Nephron (organoid): ENCODE results near the gene SAT1.
A peak's percentile ranks its signal among the peaks of the same experiment; 100 is the strongest.

Source experiments
- H3K27ac Mint-ChIP-seq, 3 experiments: 2 replicates each; pipeline ENCODE4 v1.8.0; 2020; ENCODE audit warnings: mixed read lengths in 3 of 3, mild to moderate bottlenecking in 2 of 3, moderate library complexity in 1 of 3
- H3K27me3 Mint-ChIP-seq: 2 replicates; pipeline ENCODE4 v1.8.0; 2021; ENCODE audit warnings: low read depth, mild to moderate bottlenecking, moderate library complexity, mixed read lengths
- H3K36me3 Mint-ChIP-seq: 2 replicates; pipeline ENCODE4 v1.8.0; 2020; ENCODE audit warnings: low read depth, mixed read lengths
- H3K4me1 Mint-ChIP-seq: 2 replicates; pipeline ENCODE4 v1.8.0; 2020; ENCODE audit warnings: mixed read lengths
- H3K4me3 Mint-ChIP-seq, 3 experiments: 2 replicates each; pipeline ENCODE4 v1.8.0; 2020; ENCODE audit warnings: mild to moderate bottlenecking in 3 of 3, mixed read lengths in 3 of 3, moderate library complexity in 2 of 3
- H3K9me3 Mint-ChIP-seq: 2 replicates; pipeline ENCODE4 v1.8.0; 2020; ENCODE audit warnings: mixed read lengths
- CTCF ChIP-seq, 3 experiments: fragments of 200-600 bp; sonication (generic); IDR thresholded peaks; one replicate each; pipeline ENCODE4 v1.5.0; 2021; ENCODE audit warnings: antibody characterized with exemption in 3 of 3; ENCODE audit not compliant: unreplicated experiment in 3 of 3

The SAT1 gene

GRCh38 chrX:23745786-23746185, 37.2 kb upstream of the SAT1 start:
- TF ChIP-seq CTCF (IDR thresholded peaks at IDR 0.05; ENCODE audit: unreplicated experiment in 3 of 3): no peak
- no peak overlapping the region for H3K27ac Mint-ChIP-seq
- H3K4me3 Mint-ChIP-seq: no peak overlapping the region
- H3K36me3 Mint-ChIP-seq: no peaks in the 10 kb centered on the region
- no peaks in the 10 kb centered on the region for H3K9me3 Mint-ChIP-seq
- no peaks in the 10 kb centered on the region for H3K27me3 Mint-ChIP-seq
- peaks cover 15% of the 10 kb centered on the region for H3K4me1 Mint-ChIP-seq

GRCh38 chrX:23749129-23749528, 33.8 kb upstream of the SAT1 start:
- TF ChIP-seq CTCF (IDR thresholded peaks at IDR 0.05; ENCODE audit: unreplicated experiment in 3 of 3): no peak

DNA sequence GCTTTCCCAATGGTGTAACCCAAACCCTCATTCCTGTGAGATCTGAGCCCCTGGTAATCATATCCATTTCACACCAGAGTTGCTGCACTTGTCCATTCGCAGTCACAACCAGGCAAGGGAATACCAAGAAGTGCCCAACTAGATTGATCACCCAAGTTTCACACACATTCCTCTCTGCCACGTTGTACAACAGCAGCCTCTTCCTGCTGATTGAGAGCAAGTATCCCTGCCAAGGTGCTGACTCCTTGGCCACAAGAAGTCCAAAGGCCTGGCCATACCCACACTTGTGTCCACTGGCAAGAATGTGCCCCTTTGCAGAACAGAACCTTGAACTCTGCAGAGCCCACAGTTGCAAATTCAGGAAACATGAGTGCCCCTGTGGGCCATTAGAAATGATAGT, 33.4 kb upstream of the SAT1 start:
- Mint-ChIP-seq H3K27ac (no peak overlapping the region), H3K9me3 (no peaks in the 10 kb centered on the region), H3K4me3 (no peak overlapping the region), H3K27me3 (no peaks in the 10 kb centered on the region), H3K4me1 (peaks cover 13% of the 10 kb centered on the region), H3K36me3 (no peaks in the 10 kb centered on the region)
- TF ChIP-seq CTCF (IDR thresholded peaks at IDR 0.05; ENCODE audit: unreplicated experiment in 3 of 3): no peak

More at GRCh38 chrX:23749129-23749528, 33.8 kb upstream of the SAT1 start:
- Mint-ChIP-seq H3K4me3 (no peak overlapping the region), H3K27me3 (no peaks in the 10 kb centered on the region), H3K4me1 (peaks cover 13% of the 10 kb centered on the region), H3K9me3 (no peaks in the 10 kb centered on the region), H3K36me3 (no peaks in the 10 kb centered on the region), H3K27ac (no peak overlapping the region)

- H3K27ac Mint-ChIP-seq: no peak overlapping the region
Observed at GRCh38 chrX:23752740-23753415, 30.1 kb upstream of the SAT1 start.

DNA sequence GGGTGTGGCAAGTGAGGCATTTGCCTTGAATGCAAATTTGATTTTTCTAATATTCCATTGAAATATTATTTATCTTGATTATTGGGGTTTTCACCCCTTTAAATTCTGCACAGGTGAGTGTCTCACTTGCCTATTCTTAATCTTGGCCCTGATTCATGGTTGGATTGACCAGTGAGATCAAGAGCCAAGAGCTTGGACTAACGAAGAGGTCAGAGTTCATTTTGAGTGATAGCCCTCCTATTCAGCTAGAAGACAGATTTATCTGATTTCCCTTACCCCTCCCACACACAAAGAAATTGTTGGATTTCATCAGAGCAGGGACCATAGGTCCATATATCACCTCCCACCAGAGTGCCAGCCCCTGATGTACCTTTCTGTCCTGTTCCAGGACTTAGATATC, 28.3 kb upstream of the SAT1 start:
- H3K9me3 Mint-ChIP-seq: no peaks in the 10 kb centered on the region
- no peaks in the 10 kb centered on the region for H3K36me3 Mint-ChIP-seq
- no peaks in the 10 kb centered on the region for H3K27me3 Mint-ChIP-seq
- H3K4me3 Mint-ChIP-seq: no peak overlapping the region
- H3K27ac Mint-ChIP-seq: no peak overlapping the region
- H3K4me1 Mint-ChIP-seq: peaks cover 7% of the 10 kb centered on the region
- no peak for TF ChIP-seq CTCF (IDR thresholded peaks at IDR 0.05; ENCODE audit: unreplicated experiment in 3 of 3)

More at GRCh38 chrX:23752740-23753415, 30.1 kb upstream of the SAT1 start:
- Mint-ChIP-seq H3K36me3 (no peaks in the 10 kb centered on the region), H3K4me3 (no peak overlapping the region), H3K4me1 (peaks cover 13% of the 10 kb centered on the region), H3K27me3 (no peaks in the 10 kb centered on the region), H3K9me3 (no peaks in the 10 kb centered on the region)
- no peak for TF ChIP-seq CTCF (IDR thresholded peaks at IDR 0.05; ENCODE audit: unreplicated experiment in 3 of 3)

DNA sequence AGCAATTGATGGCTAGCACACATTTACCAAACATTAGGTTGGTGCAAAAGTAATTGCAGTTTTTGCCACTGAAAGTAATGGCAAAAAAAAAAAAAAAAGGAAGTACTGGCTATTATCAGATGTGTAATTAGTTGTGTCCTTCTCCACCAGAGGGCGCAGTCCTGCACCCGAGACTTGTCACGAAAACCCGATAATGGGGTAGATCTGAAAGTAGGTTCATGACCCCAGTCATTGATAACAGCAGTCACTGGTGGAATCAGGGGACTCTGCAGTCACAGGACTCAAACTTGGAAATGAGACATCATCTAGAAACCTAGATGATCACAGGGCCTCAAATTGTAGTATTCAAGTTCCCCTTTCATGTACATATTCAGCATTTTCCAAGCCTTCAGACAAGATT, 26.8 kb upstream of the SAT1 start:
- H3K36me3 Mint-ChIP-seq: no peaks in the 10 kb centered on the region
- peak; percentile 38 to 61 (median 46) for TF ChIP-seq CTCF (IDR thresholded peaks at IDR 0.05; ENCODE audit: unreplicated experiment in 3 of 3)
- no peaks in the 10 kb centered on the region for H3K9me3 Mint-ChIP-seq
- peaks cover 7% of the 10 kb centered on the region for H3K4me1 Mint-ChIP-seq
- H3K27ac Mint-ChIP-seq: no peak overlapping the region
- no peaks in the 10 kb centered on the region for H3K27me3 Mint-ChIP-seq
- no peak overlapping the region for H3K4me3 Mint-ChIP-seq
